ENCODE data around the gene ME1.

GRCh38 chr6:83479389-83479788, 48.5 kb upstream of the ME1 start:
- TF ChIP-seq CTCF (IDR thresholded peaks at IDR 0.05) = no peak
- TF ChIP-seq POLR2A (IDR thresholded peaks at IDR 0.05) = no peak

All from esophagus squamous epithelium (tissue), 4 donors.